Activated CD4-positive, alpha-beta memory T cell treated with anti-CD3 and anti-CD28 coated beads, Interleukin-2, amount 10 ng/mL, durations not matched to agents 7 days and 5 days (primary cell): ENCODE data around the gene FSIP1. TPM values are rescaled to one million over a fixed set of nuclear protein-coding genes. Genes with fewer than 3 reads are reported as not detected.

Source experiments
- CTCF ChIA-PET: fragments of 350-600 bp; sonication (Branson Sonifier 250); formaldehyde crosslinking; loops from one replicate; lab custom pipeline; 2021; ENCODE audit warnings: antibody characterized with exemption, inconsistent platforms; lab: Charles Lee
- POLR2A ChIA-PET: fragments of 350-600 bp; sonication (Branson Sonifier 250); formaldehyde crosslinking; loops from one replicate; lab custom pipeline; 2021; ENCODE audit warnings: antibody characterized with exemption; lab: Charles Lee
- DNase-seq: peaks from one replicate; pipeline ENCODE4 v3.0.0-alpha.2; 2020
- H3K27ac Mint-ChIP-seq: one replicate; pipeline ENCODE4 v1.8.0; 2021; ENCODE audit warnings: mild to moderate bottlenecking, mixed read lengths
- H3K27me3 Mint-ChIP-seq: one replicate; pipeline ENCODE4 v1.8.0; 2021; ENCODE audit warnings: mixed read lengths
- H3K36me3 Mint-ChIP-seq: one replicate; pipeline ENCODE4 v1.8.0; 2021; ENCODE audit warnings: low read depth, mixed read lengths
- H3K4me1 Mint-ChIP-seq: one replicate; pipeline ENCODE4 v1.8.0; 2021; ENCODE audit warnings: mixed read lengths
- H3K4me3 Mint-ChIP-seq: one replicate; pipeline ENCODE4 v1.8.0; 2021; ENCODE audit warnings: mild to moderate bottlenecking, mixed read lengths
- H3K9me3 Mint-ChIP-seq: one replicate; pipeline ENCODE4 v1.8.0; 2021; ENCODE audit warnings: mixed read lengths
- total RNA-seq, 2 experiments: library from RNA; stranded (reverse); gene quantifications; one replicate each; pipeline ENCODE4 v1.2.3, GENCODE V29; 2021

FSIP1 gene
- total RNA-seq, 2 experiments from 2014 or later: 0.58 to 0.88 TPM

DNA sequence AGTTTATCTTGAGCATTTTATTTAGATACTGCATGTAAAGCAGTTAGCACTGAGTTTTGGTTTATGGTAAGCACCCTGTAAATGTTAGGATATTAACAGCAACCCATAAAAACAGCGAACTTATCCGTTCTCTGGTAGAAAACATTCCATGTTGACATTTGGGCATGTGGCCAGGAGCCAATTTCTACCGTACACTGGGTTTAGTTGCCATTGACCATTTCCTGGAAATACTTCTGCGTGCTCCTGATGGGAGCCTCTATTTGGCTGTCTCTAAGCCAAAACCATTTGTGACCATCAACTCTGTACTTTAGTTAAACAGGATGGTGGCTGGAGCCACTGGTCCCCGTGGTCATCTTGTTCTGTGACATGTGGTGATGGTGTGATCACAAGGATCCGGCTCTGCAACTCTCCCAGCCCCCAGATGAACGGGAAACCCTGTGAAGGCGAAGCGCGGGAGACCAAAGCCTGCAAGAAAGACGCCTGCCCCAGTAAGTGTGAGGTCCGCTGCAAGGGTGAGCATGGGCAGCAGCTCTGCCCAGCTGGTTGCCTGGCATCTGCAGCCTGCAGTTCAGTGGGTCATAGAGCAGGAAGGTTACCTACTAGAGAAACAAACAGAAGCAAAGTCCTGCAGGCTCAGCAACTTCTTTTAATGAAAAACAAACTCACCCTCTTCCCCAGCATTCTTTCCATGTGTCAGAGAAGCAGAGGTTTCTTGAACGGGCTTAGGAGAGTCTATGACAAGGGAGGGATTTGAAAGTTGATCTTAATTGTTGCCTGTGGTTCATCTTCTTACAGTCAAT lies 194.7 kb downstream of the FSIP1 start:
- Mint-ChIP-seq H3K4me1 (peaks cover 7% of the 10 kb centered on the region), H3K27ac (no peak overlapping the region), H3K9me3 (no peaks in the 10 kb centered on the region), H3K27me3 (peaks cover 12% of the 10 kb centered on the region), H3K36me3 (no peaks in the 10 kb centered on the region), H3K4me3 (no peak overlapping the region)
- no peak for DNase-seq
- POLR2A ChIA-PET: no interaction called here
- CTCF ChIA-PET: interaction anchor here (1.5 kb wide), 1 partner anchor 169 kb away, joined by 7 read pairs; no protein-coding TSS in a partner anchor

DNA sequence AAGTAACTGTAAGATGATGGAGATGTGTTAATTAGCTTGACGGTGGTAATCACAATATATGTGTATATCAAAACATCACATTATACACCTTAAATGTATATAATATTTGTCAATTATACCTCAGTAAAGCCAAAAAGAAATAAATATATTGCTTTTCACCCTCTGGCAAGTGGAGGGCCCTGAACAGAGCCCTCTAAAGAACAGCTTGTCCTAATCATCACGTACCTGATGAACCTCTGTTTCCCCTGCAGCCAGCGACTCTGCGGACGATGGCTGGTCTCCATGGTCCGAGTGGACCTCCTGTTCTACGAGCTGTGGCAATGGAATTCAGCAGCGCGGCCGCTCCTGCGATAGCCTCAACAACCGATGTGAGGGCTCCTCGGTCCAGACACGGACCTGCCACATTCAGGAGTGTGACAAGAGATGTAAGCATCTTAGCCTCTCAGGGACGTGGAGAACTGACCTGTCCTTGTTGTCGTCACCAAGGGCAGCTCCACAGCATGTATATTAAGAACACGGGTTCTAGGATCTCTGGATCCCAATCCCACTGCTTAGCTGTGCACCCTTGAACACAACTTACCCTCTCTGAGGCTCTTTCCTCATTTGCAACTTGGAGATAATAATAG lies 195.4 kb downstream of the FSIP1 start:
- DNase-seq: no peak
- no peak overlapping the region for H3K4me3 Mint-ChIP-seq
- H3K9me3 Mint-ChIP-seq: no peaks in the 10 kb centered on the region
- H3K4me1 Mint-ChIP-seq: peaks cover 7% of the 10 kb centered on the region
- H3K36me3 Mint-ChIP-seq: no peaks in the 10 kb centered on the region
- ChIA-PET POLR2A (interaction anchor here (1.4 to 1.9 kb wide), 2 partner anchors 37 to 43 kb away, joined by 3 to 7 read pairs; no protein-coding TSS in a partner anchor), CTCF (interaction anchor here (0.8 to 2.1 kb wide), 3 partner anchors 36 to 170 kb away, joined by 3 to 7 read pairs (median 6); no protein-coding TSS in a partner anchor)
- H3K27ac Mint-ChIP-seq: no peak overlapping the region
- peaks cover 12% of the 10 kb centered on the region for H3K27me3 Mint-ChIP-seq

DNA sequence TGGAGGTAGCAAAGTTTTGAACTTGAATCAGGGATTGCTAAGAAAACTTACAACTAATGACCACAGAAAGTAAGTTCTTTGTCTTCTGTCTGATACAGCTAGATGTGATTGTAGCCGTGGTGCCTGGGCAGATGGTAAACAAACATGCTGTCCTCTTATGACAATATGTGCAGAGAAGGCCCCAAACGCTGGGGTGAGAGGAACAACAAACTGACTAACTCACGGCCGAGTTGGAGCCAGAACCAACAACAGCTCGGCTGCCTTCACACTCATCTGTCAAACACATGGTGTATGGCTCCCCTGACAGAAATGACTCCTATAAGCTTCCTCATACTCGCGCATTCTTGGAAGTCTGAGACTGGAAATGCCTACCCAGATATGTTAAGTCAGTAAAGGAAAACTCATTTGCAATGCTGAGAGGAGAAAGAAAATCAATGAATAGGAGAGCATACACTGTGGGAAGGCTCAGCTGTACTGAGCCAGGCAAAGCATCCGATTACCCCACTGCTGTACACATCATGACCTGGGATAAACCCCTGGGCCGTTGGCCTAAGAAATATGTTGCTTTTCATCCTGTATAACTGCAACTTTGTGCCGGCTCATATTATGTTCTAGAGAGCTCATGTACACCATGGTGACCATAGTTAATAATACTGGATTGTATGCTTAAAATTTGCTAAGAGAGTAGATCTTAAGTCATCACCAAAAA lies 196.1 kb downstream of the FSIP1 start:
- peaks cover 18% of the 10 kb centered on the region for H3K27me3 Mint-ChIP-seq
- no peak overlapping the region for H3K4me3 Mint-ChIP-seq
- H3K36me3 Mint-ChIP-seq: no peaks in the 10 kb centered on the region
- CTCF ChIA-PET: interaction anchor here (0.8 to 6.8 kb wide), 5 partner anchors 36 to 172 kb away, joined by 3 to 75 read pairs (median 6); no protein-coding TSS in a partner anchor
- H3K4me1 Mint-ChIP-seq: peaks cover 8% of the 10 kb centered on the region
- no peak for DNase-seq
- H3K9me3 Mint-ChIP-seq: no peaks in the 10 kb centered on the region
- POLR2A ChIA-PET: interaction anchor here (0.8 to 1.9 kb wide), 3 partner anchors 38 to 44 kb away, joined by 3 to 7 read pairs (median 3); no protein-coding TSS in a partner anchor
- no peak overlapping the region for H3K27ac Mint-ChIP-seq

DNA sequence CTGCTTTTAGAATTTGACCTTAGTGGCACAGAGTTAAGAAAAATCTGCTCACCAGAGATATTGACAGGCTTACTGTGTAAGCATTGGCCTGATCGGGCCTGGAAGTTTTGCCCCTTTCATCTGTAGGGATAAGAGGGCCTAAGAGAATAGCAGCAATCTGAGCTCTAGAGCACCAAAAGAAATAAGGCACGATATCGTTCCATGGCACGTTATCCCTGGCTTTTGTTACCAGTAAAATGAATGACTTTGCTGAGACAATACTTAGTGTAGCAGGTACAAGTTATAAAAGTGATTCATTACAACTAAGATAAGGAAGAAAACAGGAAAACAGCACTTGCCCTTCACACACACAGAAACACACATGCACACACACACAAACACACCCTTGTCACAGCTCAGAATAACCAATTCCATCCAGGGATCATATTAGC lies 196.8 kb downstream of the FSIP1 start:
- no peak for DNase-seq
- no peak overlapping the region for H3K27ac Mint-ChIP-seq
- CTCF ChIA-PET: interaction anchor here (0.8 to 6.8 kb wide), 4 partner anchors 37 to 189 kb away, joined by 3 to 75 read pairs (median 6); no protein-coding TSS in a partner anchor
- H3K4me3 Mint-ChIP-seq: no peak overlapping the region
- POLR2A ChIA-PET: interaction anchor here (0.8 to 1.9 kb wide), 3 partner anchors 38 to 44 kb away, joined by 3 to 7 read pairs (median 3); no protein-coding TSS in a partner anchor
- no peaks in the 10 kb centered on the region for H3K9me3 Mint-ChIP-seq
- peaks cover 22% of the 10 kb centered on the region for H3K27me3 Mint-ChIP-seq
- peaks cover 14% of the 10 kb centered on the region for H3K4me1 Mint-ChIP-seq
- no peaks in the 10 kb centered on the region for H3K36me3 Mint-ChIP-seq

DNA sequence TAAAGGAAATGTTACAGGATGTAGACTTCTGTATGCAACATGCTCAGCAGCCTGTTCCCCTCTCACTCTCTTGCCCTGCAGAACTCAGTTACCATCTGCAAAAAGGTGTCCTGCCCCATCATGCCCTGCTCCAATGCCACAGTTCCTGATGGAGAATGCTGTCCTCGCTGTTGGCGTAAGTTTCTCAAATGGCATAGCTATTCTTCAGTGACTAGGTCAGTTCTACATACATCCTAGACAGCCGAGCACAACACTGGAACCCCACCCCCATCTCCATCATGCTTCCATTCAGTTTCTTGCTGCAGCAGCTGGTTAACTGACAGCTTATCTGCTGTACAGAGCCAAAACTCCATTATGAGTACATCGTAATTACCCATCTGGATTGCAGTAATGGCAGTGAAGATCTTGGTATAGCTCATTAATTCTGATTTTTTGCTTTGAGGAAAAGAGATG lies 197.2 kb downstream of the FSIP1 start:
- ChIA-PET POLR2A (interaction anchor here (1.4 to 1.9 kb wide), 2 partner anchors 39 to 45 kb away, joined by 3 to 7 read pairs; no protein-coding TSS in a partner anchor), CTCF (interaction anchor here (0.8 to 6.8 kb wide), 4 partner anchors 37 to 190 kb away, joined by 3 to 75 read pairs (median 6); no protein-coding TSS in a partner anchor)
- H3K27me3 Mint-ChIP-seq: peaks cover 20% of the 10 kb centered on the region
- no peak for DNase-seq
- no peaks in the 10 kb centered on the region for H3K9me3 Mint-ChIP-seq
- no peak overlapping the region for H3K27ac Mint-ChIP-seq
- H3K4me3 Mint-ChIP-seq: no peak overlapping the region
- peaks cover 14% of the 10 kb centered on the region for H3K4me1 Mint-ChIP-seq
- no peaks in the 10 kb centered on the region for H3K36me3 Mint-ChIP-seq

DNA sequence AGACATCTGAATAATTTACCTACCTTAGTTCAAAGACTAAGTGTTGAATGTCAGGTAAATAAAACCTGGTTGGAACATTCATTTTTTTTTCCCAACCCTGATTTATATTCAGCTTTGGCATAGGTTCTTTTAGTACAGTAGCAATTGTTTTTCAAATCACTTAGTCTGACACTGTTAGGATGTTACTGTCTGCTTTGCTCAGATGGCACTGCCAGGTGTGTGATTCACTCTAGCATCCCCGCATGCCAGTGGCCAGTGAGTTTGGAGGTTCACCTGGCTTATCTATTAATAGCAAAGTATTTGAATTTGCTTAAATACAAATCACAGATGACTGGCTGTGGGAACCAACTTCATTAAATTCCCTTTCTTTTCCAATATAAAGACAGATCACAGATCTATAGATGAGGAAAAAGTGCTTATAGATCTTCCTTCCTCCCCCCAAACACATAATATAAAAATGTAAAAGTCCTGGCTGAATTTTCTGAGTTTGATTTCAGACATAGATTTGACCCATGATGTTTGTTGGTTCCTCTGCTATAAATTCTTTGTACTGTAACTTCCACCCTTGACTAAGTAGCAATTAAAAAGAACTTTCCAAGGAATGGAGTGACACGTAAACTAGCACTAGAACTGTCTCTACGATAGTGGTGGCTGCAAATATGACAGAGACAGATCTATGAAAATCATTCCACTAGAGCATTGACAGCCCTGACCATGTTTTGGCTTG lies 197.8 kb downstream of the FSIP1 start:
- no peaks in the 10 kb centered on the region for H3K9me3 Mint-ChIP-seq
- no peak overlapping the region for H3K4me3 Mint-ChIP-seq
- CTCF ChIA-PET: interaction anchor here (0.8 to 6.8 kb wide), 5 partner anchors 38 to 190 kb away, joined by 3 to 75 read pairs (median 6); no protein-coding TSS in a partner anchor
- H3K4me1 Mint-ChIP-seq: peaks cover 17% of the 10 kb centered on the region
- peaks cover 23% of the 10 kb centered on the region for H3K27me3 Mint-ChIP-seq
- H3K27ac Mint-ChIP-seq: no peak overlapping the region
- no peaks in the 10 kb centered on the region for H3K36me3 Mint-ChIP-seq
- POLR2A ChIA-PET: interaction anchor here (1.1 to 1.9 kb wide), 2 partner anchors 39 to 41 kb away, joined by 3 to 7 read pairs; no protein-coding TSS in a partner anchor
- DNase-seq: no peak

DNA sequence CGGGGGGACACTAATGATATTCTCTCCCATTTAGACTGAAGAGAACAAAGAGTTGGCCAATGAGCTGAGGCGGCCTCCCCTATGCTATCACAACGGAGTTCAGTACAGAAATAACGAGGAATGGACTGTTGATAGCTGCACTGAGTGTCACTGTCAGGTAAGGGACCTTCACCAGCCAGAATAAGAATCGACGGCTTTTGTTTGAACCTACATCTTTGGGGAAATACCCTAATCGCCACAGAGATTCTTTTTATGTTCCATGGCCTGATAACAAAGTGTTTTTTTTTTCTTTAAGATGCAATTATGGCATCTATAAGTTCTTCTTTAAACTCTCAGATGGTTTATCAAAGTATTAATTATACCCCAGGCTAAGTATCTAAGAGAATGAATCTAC lies 198.4 kb downstream of the FSIP1 start:
- H3K36me3 Mint-ChIP-seq: no peaks in the 10 kb centered on the region
- ChIA-PET POLR2A (interaction anchor here (1.1 kb wide), 1 partner anchor 41 kb away, joined by 3 read pairs; no protein-coding TSS in a partner anchor), CTCF (interaction anchor here (1.1 to 6.8 kb wide), 3 partner anchors 40 to 886 kb away, joined by 3 to 75 read pairs (median 9); no protein-coding TSS in a partner anchor)
- peaks cover 18% of the 10 kb centered on the region for H3K4me1 Mint-ChIP-seq
- H3K27me3 Mint-ChIP-seq: peaks cover 29% of the 10 kb centered on the region
- no peak for DNase-seq
- H3K4me3 Mint-ChIP-seq: no peak overlapping the region
- no peak overlapping the region for H3K27ac Mint-ChIP-seq
- no peaks in the 10 kb centered on the region for H3K9me3 Mint-ChIP-seq

DNA sequence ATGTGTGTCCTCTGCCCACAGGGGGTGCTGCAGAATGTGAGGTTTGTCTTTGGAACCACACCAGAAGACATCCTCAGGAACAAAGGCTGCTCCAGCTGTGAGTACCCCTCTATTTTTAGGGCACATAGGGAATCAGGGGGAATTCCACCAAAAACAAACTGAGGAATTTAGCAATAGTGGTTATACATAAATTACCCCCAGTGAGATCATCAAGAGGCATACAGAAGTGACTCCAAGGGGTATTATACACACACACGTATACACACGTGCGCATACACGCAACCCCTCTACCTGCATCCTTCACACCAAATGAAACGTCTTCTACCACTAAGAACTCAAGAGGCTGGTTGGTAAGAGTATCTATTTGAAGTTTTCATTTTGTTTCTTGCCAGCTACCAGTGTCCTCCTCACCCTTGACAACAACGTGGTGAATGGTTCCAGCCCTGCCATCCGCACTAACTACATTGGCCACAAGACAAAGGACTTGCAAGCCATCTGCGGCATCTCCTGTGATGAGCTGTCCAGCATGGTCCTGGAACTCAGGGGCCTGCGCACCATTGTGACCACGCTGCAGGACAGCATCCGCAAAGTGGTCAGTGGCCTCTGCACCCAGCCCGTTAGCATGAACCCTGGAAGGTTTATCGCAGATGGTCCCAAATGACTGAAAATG lies 198.9 kb downstream of the FSIP1 start:
- Mint-ChIP-seq H3K4me3 (no peak overlapping the region), H3K9me3 (no peaks in the 10 kb centered on the region), H3K36me3 (no peaks in the 10 kb centered on the region), H3K27me3 (peaks cover 34% of the 10 kb centered on the region), H3K4me1 (peaks cover 18% of the 10 kb centered on the region), H3K27ac (no peak overlapping the region)
- peak; percentile 48 for DNase-seq
- ChIA-PET CTCF (interaction anchor here (1.0 to 6.8 kb wide), 6 partner anchors 8 to 885 kb away, joined by 3 to 75 read pairs (median 4); no protein-coding TSS in a partner anchor), POLR2A (interaction anchor here (1.1 kb wide), 1 partner anchor 42 kb away, joined by 3 read pairs; no protein-coding TSS in a partner anchor)

DNA sequence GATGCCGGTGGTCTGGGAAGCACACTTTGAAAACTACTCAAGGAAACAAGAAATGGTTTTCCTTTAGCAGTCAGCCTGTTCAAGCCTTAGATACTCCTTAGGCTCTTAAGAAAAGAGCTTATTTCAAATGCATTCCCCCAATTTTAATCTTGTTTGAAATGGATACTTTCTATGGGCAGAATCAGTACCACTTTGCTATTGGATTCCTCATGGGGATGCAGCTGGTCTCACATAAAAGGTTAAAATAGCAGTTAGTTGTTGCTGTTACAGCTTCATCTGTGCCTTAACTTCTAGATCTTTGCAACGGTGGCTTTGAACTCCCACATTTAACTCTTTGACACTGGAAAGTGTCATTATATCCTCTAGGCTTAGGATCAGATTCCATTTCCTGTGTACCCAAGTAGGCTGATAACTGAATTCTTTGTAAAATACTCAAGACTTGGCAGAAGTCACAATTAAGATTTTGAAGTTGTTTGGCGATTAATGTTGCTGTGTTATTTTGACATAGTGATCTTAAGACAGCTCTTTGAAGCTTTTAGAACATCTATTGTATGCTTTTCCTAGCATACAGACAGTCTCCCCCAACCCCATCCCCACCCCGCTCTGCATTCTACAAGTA lies 199.6 kb downstream of the FSIP1 start:
- Mint-ChIP-seq H3K27me3 (peaks cover 40% of the 10 kb centered on the region), H3K27ac (no peak overlapping the region), H3K4me3 (no peak overlapping the region), H3K4me1 (peaks cover 18% of the 10 kb centered on the region), H3K36me3 (no peaks in the 10 kb centered on the region), H3K9me3 (no peaks in the 10 kb centered on the region)
- POLR2A ChIA-PET: interaction anchor here (1.5 kb wide), 1 partner anchor 40 kb away, joined by 5 read pairs; no protein-coding TSS in a partner anchor
- no peak for DNase-seq
- CTCF ChIA-PET: interaction anchor here (1.0 to 6.8 kb wide), 6 partner anchors 9 to 885 kb away, joined by 3 to 75 read pairs (median 4); no protein-coding TSS in a partner anchor

DNA sequence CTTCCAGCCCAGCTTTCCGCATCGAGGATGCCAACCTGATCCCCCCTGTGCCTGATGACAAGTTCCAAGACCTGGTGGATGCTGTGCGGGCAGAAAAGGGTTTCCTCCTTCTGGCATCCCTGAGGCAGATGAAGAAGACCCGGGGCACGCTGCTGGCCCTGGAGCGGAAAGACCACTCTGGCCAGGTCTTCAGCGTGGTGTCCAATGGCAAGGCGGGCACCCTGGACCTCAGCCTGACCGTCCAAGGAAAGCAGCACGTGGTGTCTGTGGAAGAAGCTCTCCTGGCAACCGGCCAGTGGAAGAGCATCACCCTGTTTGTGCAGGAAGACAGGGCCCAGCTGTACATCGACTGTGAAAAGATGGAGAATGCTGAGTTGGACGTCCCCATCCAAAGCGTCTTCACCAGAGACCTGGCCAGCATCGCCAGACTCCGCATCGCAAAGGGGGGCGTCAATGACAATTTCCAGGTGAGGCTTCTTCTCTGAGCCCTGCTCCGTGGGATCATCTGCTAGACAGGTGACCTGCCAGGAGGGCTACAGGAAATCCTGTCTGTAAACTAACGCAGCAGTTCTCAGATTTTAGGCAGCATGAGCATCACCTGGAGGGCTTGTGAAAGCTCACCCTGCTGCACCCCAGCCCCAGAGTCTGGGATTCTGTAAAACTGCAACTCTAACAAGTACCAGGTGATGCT lies 200.2 kb downstream of the FSIP1 start:
- no peak overlapping the region for H3K4me3 Mint-ChIP-seq
- no peak overlapping the region for H3K27ac Mint-ChIP-seq
- H3K36me3 Mint-ChIP-seq: no peaks in the 10 kb centered on the region
- DNase-seq: no peak
- H3K4me1 Mint-ChIP-seq: peaks cover 18% of the 10 kb centered on the region
- ChIA-PET POLR2A (interaction anchor here (1.5 kb wide), 1 partner anchor 41 kb away, joined by 5 read pairs; no protein-coding TSS in a partner anchor), CTCF (interaction anchor here (0.7 to 6.8 kb wide), 3 partner anchors 42 to 176 kb away, joined by 4 to 75 read pairs (median 9); no protein-coding TSS in a partner anchor)
- peaks cover 43% of the 10 kb centered on the region for H3K27me3 Mint-ChIP-seq
- no peaks in the 10 kb centered on the region for H3K9me3 Mint-ChIP-seq
